ENCODE measurements around the gene FBXO3. TPM values are rescaled to one million over a fixed set of nuclear protein-coding genes. Genes with fewer than 3 reads are reported as not detected.

Gene FBXO3
- total and polyA plus RNA-seq, 2 experiments from 2014 or later = 12.5 to 28.4 TPM

GRCh38 chr11:33804471-33804870, 30.2 kb upstream of the FBXO3 start (continued):
- TF ChIP-seq JUNB (IDR thresholded peaks at IDR 0.05; ENCODE audit: unreplicated experiment) = no peak
- TF ChIP-seq ZNF331 (CRISPR knock-in tag; IDR thresholded peaks at IDR 0.05; ENCODE audit: low read depth) = no peak
- no peak for TF ChIP-seq NANOG (IDR thresholded peaks at IDR 0.05; ENCODE audit: borderline replicate concordance)
- TF ChIP-seq POLR2AphosphoS5 (IDR thresholded peaks at IDR 0.05; ENCODE audit: low read depth) = no peak
- TF ChIP-seq CTCF (conservative IDR thresholded peaks at IDR 0.05; ENCODE audit: low read depth in 2 of 2) = no peak
- TF ChIP-seq EZH2phosphoT487 (IDR thresholded peaks at IDR 0.05; ENCODE audit: unreplicated experiment) = no peak

GRCh38 chr11:33802194-33802950, 28.1 kb upstream of the FBXO3 start:
- Mint-ChIP-seq H3K36me3 (ENCODE audit: low read depth) (no peaks in the 10 kb centered on the region), H3K27me3 (ENCODE audit: insufficient read depth, low read depth, poor library complexity) (no peaks in the 10 kb centered on the region), H3K9me3 (no peaks in the 10 kb centered on the region), H3K4me3 (peak overlapping the region; percentile 82), H3K27ac (no peak overlapping the region), H3K4me1 (peaks cover 4% of the 10 kb centered on the region; the same call in 2 of the 3 replicates)
- Histone ChIP-seq H3K79me2 (replicated peaks; ENCODE audit: insufficient read depth) (no peaks in the 10 kb centered on the region), H3K4me3 (peak overlapping the region; percentile 56), H3K27ac (ENCODE audit: low read depth) (no peak overlapping the region), H4K20me1 (replicated peaks; ENCODE audit: insufficient read depth) (no peaks in the 10 kb centered on the region), H3K27me3 (ENCODE audit: insufficient read depth) (peaks cover 25% of the 10 kb centered on the region), H3K9me2 (ENCODE audit: insufficient read depth) (no peaks in the 10 kb centered on the region), H3K4me1 (ENCODE audit: insufficient read depth) (0 out of 2 replicates have a peak, but pooled peaks cover 4% of the 10 kb centered on the region), H3F3A (replicated peaks; ENCODE audit: low read depth) (no peaks in the 10 kb centered on the region), H2AFZ (peak overlapping the region; percentile 89), H3K4me2 (peak overlapping the region; percentile 78), H3K36me3 (ENCODE audit: insufficient read depth) (no peaks in the 10 kb centered on the region)
- DNase-seq (ENCODE audit: low spot score) (peak; percentile 97), ATAC-seq (peak; percentile 98)
- no peak for TF ChIP-seq REST (IDR thresholded peaks at IDR 0.05; ENCODE audit: unreplicated experiment)
- no peak for TF ChIP-seq ZNF114 (CRISPR knock-in tag; IDR thresholded peaks at IDR 0.05)
- no peak for TF ChIP-seq NANOG (IDR thresholded peaks at IDR 0.05; ENCODE audit: borderline replicate concordance)
- no peak for TF ChIP-seq STAT1 (IDR thresholded peaks at IDR 0.05; ENCODE audit: unreplicated experiment)
- TF ChIP-seq CREB1 (CRISPR knock-in tag; IDR thresholded peaks at IDR 0.05; ENCODE audit: low read depth) = peak; percentile 65
- TF ChIP-seq EZH2phosphoT487 (IDR thresholded peaks at IDR 0.05; ENCODE audit: unreplicated experiment) = no peak
- no peak for TF ChIP-seq ZNF331 (CRISPR knock-in tag; IDR thresholded peaks at IDR 0.05; ENCODE audit: low read depth)
- peak; percentile 48 for TF ChIP-seq POLR2AphosphoS5 (IDR thresholded peaks at IDR 0.05; ENCODE audit: low read depth)
- TF ChIP-seq CTCF (conservative IDR thresholded peaks at IDR 0.05; ENCODE audit: low read depth in 2 of 2) = no peak
- TF ChIP-seq EZH2 (IDR thresholded peaks at IDR 0.05; ENCODE audit: low read depth, unreplicated experiment) = peak; percentile 55
- no peak for TF ChIP-seq JUNB (IDR thresholded peaks at IDR 0.05; ENCODE audit: unreplicated experiment)
